A549 treated with Mapracorat at 1 μM for 4 hours (cell line): Measurements from ENCODE around the gene KRTAP4-6. TPM values are rescaled to one million over a fixed set of nuclear protein-coding genes. Genes with fewer than 3 reads are reported as not detected.

ENCODE experiments used
- total RNA-seq: library from RNA; stranded (reverse); fragments of 200-300 nt; extraction: Qiagen RNA extraction; gene quantifications from 5 replicates; pipeline ENCODE4 v1.2.3, GENCODE V29; 2022

Gene KRTAP4-6
- total RNA-seq = not detected in 5 replicates

DNA sequence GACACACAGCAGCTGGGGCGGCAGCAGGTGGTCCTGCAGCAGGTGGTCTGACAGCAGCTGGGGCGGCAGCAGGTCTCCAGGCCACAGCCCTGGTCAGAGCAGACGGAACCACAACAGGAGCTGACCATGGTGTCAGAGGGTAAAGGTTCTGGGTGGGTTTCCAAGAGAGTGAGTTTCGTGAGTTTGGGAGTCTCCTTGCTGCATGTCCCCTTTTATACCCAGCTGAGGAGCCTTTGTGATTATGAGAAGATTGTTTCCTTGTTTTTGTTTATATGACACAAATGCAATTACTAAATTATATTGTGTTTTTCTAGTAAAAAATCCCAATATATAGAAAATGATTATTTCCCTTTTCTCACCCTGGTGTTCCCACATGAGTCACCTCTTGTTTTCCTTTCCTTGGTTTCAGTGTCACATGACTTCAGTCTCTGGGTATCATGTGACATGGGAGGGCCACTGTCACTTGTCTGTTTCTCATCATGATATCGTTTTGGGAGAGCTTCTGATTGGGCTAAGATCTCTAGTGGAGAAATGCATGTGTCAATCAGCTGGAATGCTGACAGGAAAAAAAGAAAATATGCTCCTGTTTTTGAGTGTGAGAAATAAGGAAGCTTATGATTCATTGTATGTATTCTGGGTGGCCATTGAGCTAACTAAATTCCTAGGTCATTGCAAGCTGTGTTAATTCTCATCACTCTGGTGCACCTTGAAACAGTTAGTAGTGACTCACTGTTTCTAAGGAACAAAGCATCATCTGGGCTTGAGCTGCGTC lies at the start of gene KRTAP4-6:
Gene KRTAP4-6 (minus strand): TSS at position 185 of the 772 bp plus-strand sequence. CDS start 57 bp downstream, at position 128.

DNA sequence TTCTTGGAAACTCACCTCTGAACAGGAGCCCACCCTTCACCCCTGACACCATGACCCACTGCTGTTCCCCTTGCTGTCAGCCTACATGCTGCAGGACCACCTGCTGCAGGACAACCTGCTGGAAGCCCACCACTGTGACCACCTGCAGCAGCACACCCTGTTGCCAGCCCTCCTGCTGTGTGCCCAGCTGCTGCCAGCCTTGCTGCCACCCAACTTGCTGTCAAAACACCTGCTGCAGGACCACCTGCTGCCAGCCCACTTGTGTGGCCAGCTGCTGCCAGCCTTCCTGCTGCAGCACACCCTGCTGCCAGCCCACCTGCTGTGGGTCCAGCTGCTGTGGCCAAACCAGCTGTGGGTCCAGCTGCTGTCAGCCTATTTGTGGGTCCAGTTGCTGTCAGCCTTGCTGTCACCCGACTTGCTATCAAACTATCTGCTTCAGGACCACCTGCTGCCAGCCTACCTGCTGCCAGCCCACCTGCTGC lies 49.5 kb upstream of the KRTAP4-6 start, which contains the start of gene KRTAP9-1:
Gene KRTAP9-1 (plus strand): TSS at position 51 of the 482 bp plus-strand sequence. CDS start 0 bp downstream, at position 51.

DNA sequence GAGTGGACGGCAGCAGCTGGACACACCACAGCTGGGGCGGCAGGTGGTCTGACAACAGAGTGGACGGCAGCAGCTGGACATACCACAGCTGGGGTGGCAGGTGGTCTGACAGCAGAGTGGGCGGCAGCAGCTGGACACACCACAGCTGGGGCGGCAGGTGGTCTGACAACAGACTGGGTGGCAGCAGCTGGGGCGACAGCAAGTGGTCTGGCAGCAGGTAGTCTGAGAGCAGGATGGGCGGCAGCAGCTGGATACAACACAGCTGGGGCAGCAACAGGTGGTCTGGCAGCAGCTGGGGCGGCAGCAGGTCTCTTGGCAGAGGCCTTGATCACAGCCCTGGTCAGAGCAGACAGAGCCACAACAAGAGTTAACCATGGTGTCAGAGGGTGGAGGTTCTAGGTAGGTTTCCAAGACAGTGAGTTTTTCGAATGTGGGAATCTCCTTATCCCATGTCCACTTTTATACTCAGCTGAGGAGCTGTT lies 44.2 kb upstream of the KRTAP4-6 start, which contains the start of gene KRTAP4-1:
Gene KRTAP4-1 (minus strand): TSS at position 432 of the 482 bp plus-strand sequence. CDS start 57 bp downstream, at position 375.

DNA sequence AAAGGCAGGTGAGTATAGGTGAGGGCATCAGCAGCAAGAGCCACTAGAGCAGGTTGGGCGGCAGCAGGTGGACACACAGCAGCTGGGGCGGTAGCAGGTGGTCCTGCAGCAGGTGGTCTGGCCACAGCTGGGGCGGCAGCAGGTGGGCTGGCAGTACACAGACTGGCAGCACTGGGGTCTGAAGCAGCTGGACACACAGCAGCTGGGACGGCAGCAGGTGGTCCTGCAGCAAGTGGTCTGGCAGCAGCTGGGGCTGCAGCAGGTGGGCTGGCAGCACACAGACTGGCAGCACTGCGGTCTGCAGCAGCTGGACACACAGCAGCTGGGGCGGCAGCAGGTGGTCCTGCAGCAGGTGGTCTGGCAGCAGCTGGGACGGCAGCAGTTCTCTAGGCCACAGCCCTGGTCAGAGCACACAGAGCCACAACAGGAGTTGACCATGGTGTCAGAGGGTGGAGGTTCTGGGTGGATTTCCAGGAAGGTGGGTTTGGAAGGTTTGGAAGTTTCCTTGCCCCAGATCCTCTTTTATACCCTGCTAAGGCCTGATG lies 37.5 kb upstream of the KRTAP4-6 start, which contains the start of gene KRTAP4-2:
Gene KRTAP4-2 (minus strand): TSS at position 495 of the 545 bp plus-strand sequence. CDS start 57 bp downstream, at position 438.

DNA sequence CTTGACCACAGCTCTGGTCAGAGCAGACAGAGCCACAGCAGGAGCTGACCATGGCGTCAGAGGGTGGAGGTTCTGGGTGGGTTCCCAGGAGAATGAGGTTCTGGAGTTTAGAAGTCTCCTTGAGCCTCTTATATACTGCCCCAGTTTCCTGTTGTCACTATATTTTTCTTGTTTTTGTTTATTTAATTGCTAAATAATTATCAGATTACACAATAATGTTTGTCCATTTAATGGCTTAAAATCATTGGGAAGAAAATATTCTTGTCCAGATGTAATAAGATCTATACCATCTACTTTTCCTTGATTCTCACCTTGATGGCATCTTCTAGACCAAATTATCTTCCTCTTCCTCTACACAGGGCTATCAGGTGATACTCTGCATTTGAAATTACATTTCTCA lies 27.8 kb upstream of the KRTAP4-6 start, which contains the start of gene KRTAP4-3:
Gene KRTAP4-3 (minus strand): TSS at position 101 of the 400 bp plus-strand sequence. CDS start 49 bp downstream, at position 52.

DNA sequence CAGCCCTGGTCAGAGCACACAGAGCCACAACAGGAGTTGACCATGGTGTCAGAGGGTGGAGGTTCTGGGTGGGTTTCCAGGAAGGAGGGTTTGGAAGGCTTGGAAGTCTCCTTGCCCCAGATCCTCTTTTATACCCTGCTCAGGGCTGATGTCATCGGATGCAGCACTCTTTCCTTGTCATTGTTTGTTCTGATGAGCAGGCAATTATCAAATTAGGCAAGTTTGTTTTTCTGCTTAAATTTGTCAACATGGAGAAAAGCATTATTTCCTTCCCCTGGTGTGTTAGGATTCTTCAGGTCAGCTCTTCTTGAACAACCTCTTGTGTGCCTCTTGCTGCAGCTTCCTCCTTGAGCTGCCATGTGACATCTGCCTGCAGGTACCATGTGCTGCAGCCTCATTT lies 20.3 kb upstream of the KRTAP4-6 start, which contains the start of gene KRTAP4-4:
Gene KRTAP4-4 (minus strand): TSS at position 101 of the 400 bp plus-strand sequence. CDS start 57 bp downstream, at position 44.

DNA sequence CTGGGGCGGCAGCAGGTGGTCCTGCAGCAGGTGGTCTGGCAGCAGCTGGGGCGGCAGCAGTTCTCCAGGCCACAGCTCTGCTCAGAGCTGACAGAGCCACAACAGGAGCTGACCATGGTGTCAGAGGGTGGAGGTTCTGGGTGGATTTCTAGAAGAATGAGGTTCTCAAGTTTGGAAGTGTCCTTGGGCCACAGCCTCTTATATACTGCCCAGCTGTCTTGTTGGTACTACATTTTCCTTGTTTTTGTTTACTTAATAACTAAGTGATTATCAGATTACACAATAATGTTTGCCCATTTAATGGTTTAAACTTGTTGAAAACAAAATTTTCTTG lies 9.3 kb upstream of the KRTAP4-6 start, which contains the start of gene KRTAP4-5:
Gene KRTAP4-5 (minus strand): TSS at position 174 of the 334 bp plus-strand sequence. CDS start 58 bp downstream, at position 116.

DNA sequence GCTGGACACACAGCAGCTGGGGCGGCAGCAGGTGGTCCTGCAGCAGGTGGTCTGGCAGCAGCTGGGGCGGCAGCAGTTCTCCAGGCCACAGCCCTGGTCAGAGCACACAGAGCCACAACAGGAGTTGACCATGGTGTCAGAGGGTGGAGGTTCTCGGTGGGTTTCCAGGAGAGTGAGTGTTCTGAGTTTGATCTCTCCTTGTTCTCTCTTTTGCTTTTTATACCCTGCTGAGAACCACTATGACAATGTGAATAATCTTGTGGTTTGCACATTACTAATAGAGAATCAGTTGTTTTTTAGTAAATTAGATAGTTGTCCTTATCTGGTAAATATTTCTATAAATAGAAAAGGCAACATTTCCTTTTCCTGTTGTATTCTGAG lies 16.4 kb downstream of the KRTAP4-6 start, which contains the start of gene KRTAP4-12:
Gene KRTAP4-12 (minus strand): TSS at position 192 of the 381 bp plus-strand sequence. CDS start 60 bp downstream, at position 132.

DNA sequence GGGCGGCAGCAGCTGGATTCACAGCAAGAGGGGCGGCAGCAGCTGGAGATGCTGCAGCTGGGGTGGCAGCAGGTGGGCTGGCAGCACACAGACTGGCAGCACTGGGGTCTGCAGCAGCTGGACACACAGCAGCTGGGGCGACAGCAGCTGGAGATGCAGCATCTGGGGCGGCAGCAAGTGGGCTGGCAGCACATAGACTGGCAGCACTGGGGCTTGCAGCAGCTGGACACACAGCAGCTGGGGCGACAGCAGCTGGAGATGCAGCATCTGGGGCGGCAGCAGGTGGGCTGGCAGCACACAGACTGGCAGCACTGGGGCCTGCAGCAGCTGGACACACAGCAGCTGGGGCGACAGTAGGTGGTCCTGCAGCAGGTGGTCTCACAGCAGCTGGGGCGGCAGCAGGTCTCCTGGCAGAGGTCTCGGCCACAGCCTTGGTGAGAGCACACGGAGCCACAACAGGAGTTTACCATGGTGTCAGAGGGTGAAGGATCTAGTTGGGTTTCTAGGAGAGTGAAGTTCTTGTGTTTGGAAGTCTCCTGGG lies 22.4 kb downstream of the KRTAP4-6 start, which contains the start of gene KRTAP4-11:
Gene KRTAP4-11 (minus strand): TSS at position 528 of the 541 bp plus-strand sequence. CDS start 58 bp downstream, at position 470.

DNA sequence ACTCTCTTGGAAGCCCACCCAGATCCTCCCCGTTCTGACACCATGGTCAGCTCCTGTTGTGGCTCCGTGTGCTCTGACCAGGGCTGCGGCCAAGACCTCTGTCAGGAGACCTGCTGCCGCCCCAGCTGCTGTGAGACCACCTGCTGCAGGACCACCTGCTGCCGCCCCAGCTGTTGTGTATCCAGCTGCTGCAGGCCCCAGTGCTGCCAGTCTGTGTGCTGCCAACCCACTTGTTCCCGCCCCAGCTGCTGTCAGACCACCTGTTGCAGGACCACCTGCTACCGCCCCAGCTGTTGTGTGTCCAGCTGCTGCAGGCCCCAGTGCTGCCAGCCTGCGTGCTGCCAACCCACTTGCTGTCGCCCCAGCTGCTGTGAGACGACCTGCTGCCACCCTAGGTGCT lies 35.0 kb downstream of the KRTAP4-6 start, which contains the start of gene KRTAP4-9:
Gene KRTAP4-9 (plus strand): TSS at position 43 of the 400 bp plus-strand sequence. CDS start 0 bp downstream, at position 43.

DNA sequence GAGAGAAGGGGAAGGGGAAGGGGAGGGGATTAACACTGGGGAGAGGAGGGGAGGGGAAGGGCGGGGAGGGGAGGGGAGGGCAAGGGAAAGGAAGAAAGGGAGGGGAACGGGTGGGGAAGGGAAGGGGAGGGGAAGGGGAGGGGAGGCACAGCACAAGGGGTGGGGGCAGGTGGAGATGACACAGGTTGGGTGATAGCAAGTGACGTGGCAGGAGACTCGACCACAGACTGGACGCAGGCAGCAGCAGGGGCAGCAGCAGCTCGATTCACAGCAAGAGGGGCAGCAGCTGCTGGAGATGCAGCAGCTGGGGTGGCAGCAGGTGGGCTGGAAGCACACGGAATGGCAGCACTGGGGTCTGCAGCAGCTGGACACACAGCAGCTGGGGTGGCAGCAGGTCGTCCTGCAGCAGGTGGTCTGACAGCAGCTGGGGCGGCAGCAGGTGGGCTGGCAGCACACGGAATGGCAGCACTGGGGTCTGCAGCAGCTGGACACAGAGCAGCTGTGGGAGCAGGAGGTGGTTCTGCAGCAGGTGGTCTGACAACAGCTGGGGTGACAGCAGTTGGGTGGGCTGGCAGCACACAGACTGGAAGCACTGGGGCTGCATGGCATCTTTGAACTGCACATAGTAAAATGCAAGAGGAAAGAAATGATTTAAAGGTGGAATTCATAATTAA lies 38.6 kb downstream of the KRTAP4-6 start, which contains the start of gene KRTAP4-16:
Gene KRTAP4-16 (minus strand): TSS at position 624 of the 674 bp plus-strand sequence. CDS start 0 bp downstream, at position 624.

DNA sequence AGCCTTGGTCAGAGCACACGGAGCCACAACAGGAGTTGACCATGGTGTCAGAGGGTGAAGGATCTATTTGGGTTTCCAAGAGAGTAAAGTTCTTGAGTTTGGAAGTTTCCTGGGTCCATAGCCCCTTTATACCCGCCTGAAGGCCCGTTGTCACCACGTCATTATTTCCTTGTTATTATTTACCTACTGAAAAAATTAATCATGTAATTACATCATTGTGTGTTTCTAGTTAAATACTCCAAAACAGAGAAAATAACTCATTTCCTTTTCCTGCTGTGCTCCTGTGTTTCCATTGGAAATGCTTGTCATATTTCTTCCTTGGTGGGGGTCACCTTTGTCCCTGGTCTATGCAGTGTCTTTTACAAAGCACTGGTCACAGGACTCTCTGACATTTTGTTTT lies 42.3 kb downstream of the KRTAP4-6 start, which contains the start of gene KRTAP4-8:
Gene KRTAP4-8 (minus strand): TSS at position 101 of the 400 bp plus-strand sequence. CDS start 58 bp downstream, at position 43.

Other genes with a start within 250 kb of the KRTAP4-6 start
- gene KRT23, start 202.9 kb downstream of the KRTAP4-6 start, total RNA-seq = 0.08 to 0.15 TPM (median 0.08 TPM) in 3 of 5 replicates, not detected in the others
- not detected in 5 replicates for gene KRT39, start 173.6 kb downstream of the KRTAP4-6 start, total RNA-seq
- not detected in 5 replicates for gene KRT40, start 156.2 kb downstream of the KRTAP4-6 start, total RNA-seq
- gene KRTAP3-3, start 146.4 kb downstream of the KRTAP4-6 start, total RNA-seq = not detected in 5 replicates
- gene KRTAP3-2, start 140.6 kb downstream of the KRTAP4-6 start, total RNA-seq = 0.22 to 0.42 TPM (median 0.37 TPM) in 3 of 5 replicates, not detected in the others
- gene KRTAP3-1, start 131.4 kb downstream of the KRTAP4-6 start, total RNA-seq = 0.35 TPM in 1 of 5 replicates, not detected in the others
- not detected in 5 replicates for gene KRTAP1-5, start 113.3 kb downstream of the KRTAP4-6 start, total RNA-seq
- gene KRTAP1-4, start 110.3 kb downstream of the KRTAP4-6 start, total RNA-seq = not detected in 5 replicates
- gene KRTAP1-3, start 105.7 kb downstream of the KRTAP4-6 start, total RNA-seq = not detected in 5 replicates
- gene KRTAP1-1, start 99.1 kb downstream of the KRTAP4-6 start, total RNA-seq = not detected in 5 replicates
- not detected in 5 replicates for gene KRTAP2-1, start 93.2 kb downstream of the KRTAP4-6 start, total RNA-seq
- not detected in 5 replicates for gene KRTAP2-2, start 85.3 kb downstream of the KRTAP4-6 start, total RNA-seq
- gene KRTAP2-3, start 80.4 kb downstream of the KRTAP4-6 start, total RNA-seq = 0.22 TPM in 1 of 5 replicates, not detected in the others
- gene KRTAP2-4, start 74.7 kb downstream of the KRTAP4-6 start, total RNA-seq = not detected in 5 replicates
- gene KRTAP4-7, start 56.4 kb downstream of the KRTAP4-6 start, total RNA-seq = not detected in 5 replicates
- gene KRTAP4-8, start 42.4 kb downstream of the KRTAP4-6 start, total RNA-seq = not detected in 5 replicates
- gene KRTAP4-16, start 38.3 kb downstream of the KRTAP4-6 start, total RNA-seq = not detected in 5 replicates
- not detected in 5 replicates for gene KRTAP4-9, start 35.2 kb downstream of the KRTAP4-6 start, total RNA-seq
- gene KRTAP4-11, start 22.2 kb downstream of the KRTAP4-6 start, total RNA-seq = not detected in 5 replicates
- gene KRTAP4-12, start 16.4 kb downstream of the KRTAP4-6 start, total RNA-seq = not detected in 5 replicates
- not detected in 5 replicates for gene KRTAP4-5, start 9.3 kb upstream of the KRTAP4-6 start, total RNA-seq
- gene KRTAP4-4, start 20.2 kb upstream of the KRTAP4-6 start, total RNA-seq = not detected in 5 replicates
- not detected in 5 replicates for gene KRTAP4-3, start 27.7 kb upstream of the KRTAP4-6 start, total RNA-seq
- gene KRTAP4-2, start 37.7 kb upstream of the KRTAP4-6 start, total RNA-seq = not detected in 5 replicates
- 0.16 to 0.38 TPM (median 0.18 TPM) in 3 of 5 replicates, not detected in the others for gene KRTAP4-1, start 44.4 kb upstream of the KRTAP4-6 start, total RNA-seq
- not detected in 5 replicates for gene KRTAP9-1, start 49.3 kb upstream of the KRTAP4-6 start, total RNA-seq
- gene KRTAP9-2, start 86.1 kb upstream of the KRTAP4-6 start, total RNA-seq = not detected in 5 replicates
- gene KRTAP9-3, start 91.9 kb upstream of the KRTAP4-6 start, total RNA-seq = not detected in 5 replicates
- not detected in 5 replicates for gene KRTAP9-8, start 97.5 kb upstream of the KRTAP4-6 start, total RNA-seq
- gene KRTAP9-4, start 109.1 kb upstream of the KRTAP4-6 start, total RNA-seq = not detected in 5 replicates
- gene KRTAP9-9, start 114.8 kb upstream of the KRTAP4-6 start, total RNA-seq = not detected in 5 replicates
- gene KRTAP9-6, start 124.8 kb upstream of the KRTAP4-6 start, total RNA-seq = not detected in 5 replicates
- gene KRTAP9-7, start 135.2 kb upstream of the KRTAP4-6 start, total RNA-seq = not detected in 5 replicates
- not detected in 5 replicates for gene KRTAP29-1, start 162.3 kb upstream of the KRTAP4-6 start, total RNA-seq
- gene KRTAP16-1, start 168.8 kb upstream of the KRTAP4-6 start, total RNA-seq = not detected in 5 replicates
- not detected in 5 replicates for gene KRTAP17-1, start 175.2 kb upstream of the KRTAP4-6 start, total RNA-seq
- not detected in 5 replicates for gene KRT33A, start 210.3 kb upstream of the KRTAP4-6 start, total RNA-seq
- gene KRT33B, start 229.3 kb upstream of the KRTAP4-6 start, total RNA-seq = not detected in 5 replicates
- gene KRT34, start 241.8 kb upstream of the KRTAP4-6 start, total RNA-seq = 0.14 to 0.41 TPM (median 0.39 TPM) in 5 replicates